Brain microvascular endothelial cell (primary cell): ENCODE data around the gene SORT1.

Experiments
- DNase-seq: peaks from one replicate; pipeline ENCODE4 v3.0.0-alpha.2; 2020
- H3K27ac ChIP-seq: fragments of 250-450 bp; sonication (Bioruptor Pico); 2 replicates; pipeline ENCODE4 v1.5.1; 2020; ENCODE audit warnings: mild to moderate bottlenecking, moderate library complexity
- H3K27me3 ChIP-seq: fragments of 250-450 bp; sonication (Bioruptor Pico); replicated peaks from 2 replicates; pipeline ENCODE4 v1.5.1; 2020; ENCODE audit warnings: mild to moderate bottlenecking
- H3K36me3 ChIP-seq: fragments of 250-450 bp; sonication (Bioruptor Pico); replicated peaks from 2 replicates; pipeline ENCODE4 v1.5.1; 2020; ENCODE audit warnings: mild to moderate bottlenecking
- H3K4me3 ChIP-seq: 2 replicates; pipeline ENCODE4 v1.5.1; 2011; ENCODE audit warnings: low read depth, mild to moderate bottlenecking, control low read depth, low read length, moderate library complexity
- in situ Hi-C: cut with HindIII; loops from 2 replicates; pipeline ENCODE4 v1.10.0; 2017; ENCODE audit warnings: low sequenced_read_pairs, low pct_ligation_motif_present
- TF ChIP-seq, protein P1 (sequence below): IDR thresholded peaks from 2 replicates; pipeline ENCODE4 v1.5.1; 2011; ENCODE audit warnings: low read depth, mild to moderate bottlenecking, moderate library complexity, low read length, control low read depth, inconsistent platforms; ENCODE audit errors: missing control alignments

SORT1 gene

GRCh38 chr1:109263597-109264378, 133.9 kb downstream of the SORT1 start:
- in situ Hi-C loops: no loop called here

DNA sequence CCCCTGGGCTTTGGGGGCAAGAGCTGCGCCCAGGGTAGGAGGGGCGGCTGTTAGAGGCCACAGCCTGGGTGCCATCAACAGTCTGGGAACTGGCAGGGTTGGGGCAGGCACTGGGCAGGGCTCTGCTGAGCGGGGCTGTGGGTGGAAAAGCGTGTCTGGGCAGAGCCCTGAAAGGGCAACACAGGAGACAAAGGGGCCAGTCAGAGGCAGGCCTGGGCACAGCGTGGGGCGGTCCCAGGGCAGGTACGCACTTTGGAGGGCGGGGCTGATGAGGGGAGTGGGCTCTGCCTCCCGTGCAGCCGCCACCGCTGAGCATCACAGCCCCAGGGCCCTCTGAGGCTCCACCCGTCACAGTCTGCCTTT, 134.5 kb downstream of the SORT1 start:
- no peak for DNase-seq
- TF ChIP-seq, protein P1, sequence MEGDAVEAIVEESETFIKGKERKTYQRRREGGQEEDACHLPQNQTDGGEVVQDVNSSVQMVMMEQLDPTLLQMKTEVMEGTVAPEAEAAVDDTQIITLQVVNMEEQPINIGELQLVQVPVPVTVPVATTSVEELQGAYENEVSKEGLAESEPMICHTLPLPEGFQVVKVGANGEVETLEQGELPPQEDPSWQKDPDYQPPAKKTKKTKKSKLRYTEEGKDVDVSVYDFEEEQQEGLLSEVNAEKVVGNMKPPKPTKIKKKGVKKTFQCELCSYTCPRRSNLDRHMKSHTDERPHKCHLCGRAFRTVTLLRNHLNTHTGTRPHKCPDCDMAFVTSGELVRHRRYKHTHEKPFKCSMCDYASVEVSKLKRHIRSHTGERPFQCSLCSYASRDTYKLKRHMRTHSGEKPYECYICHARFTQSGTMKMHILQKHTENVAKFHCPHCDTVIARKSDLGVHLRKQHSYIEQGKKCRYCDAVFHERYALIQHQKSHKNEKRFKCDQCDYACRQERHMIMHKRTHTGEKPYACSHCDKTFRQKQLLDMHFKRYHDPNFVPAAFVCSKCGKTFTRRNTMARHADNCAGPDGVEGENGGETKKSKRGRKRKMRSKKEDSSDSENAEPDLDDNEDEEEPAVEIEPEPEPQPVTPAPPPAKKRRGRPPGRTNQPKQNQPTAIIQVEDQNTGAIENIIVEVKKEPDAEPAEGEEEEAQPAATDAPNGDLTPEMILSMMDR: no peak
- Histone ChIP-seq H3K36me3 (no peaks in the 10 kb centered on the region), H3K27me3 (no peaks in the 10 kb centered on the region), H3K4me3 (no peak overlapping the region), H3K27ac (no peak overlapping the region)
- in situ Hi-C loops: no loop called here

More at GRCh38 chr1:109263597-109264378, 133.9 kb downstream of the SORT1 start:
- TF ChIP-seq, protein P1: peak; percentile 99
- Histone ChIP-seq H3K4me3 (no peak overlapping the region), H3K36me3 (no peaks in the 10 kb centered on the region), H3K27me3 (no peaks in the 10 kb centered on the region), H3K27ac (no peak overlapping the region)
- DNase-seq: peak; percentile 65

GRCh38 chr1:109262231-109263055, 135.3 kb downstream of the SORT1 start:
- no peaks in the 10 kb centered on the region for H3K36me3 ChIP-seq
- TF ChIP-seq, protein P1: no peak
- no peak overlapping the region for H3K4me3 ChIP-seq
- in situ Hi-C loops: no loop called here
- no peak for DNase-seq
- H3K27me3 ChIP-seq: no peaks in the 10 kb centered on the region
- no peak overlapping the region for H3K27ac ChIP-seq

- TF ChIP-seq, protein P1: no peak
- Histone ChIP-seq H3K4me3 (no peak overlapping the region), H3K36me3 (no peaks in the 10 kb centered on the region), H3K27ac (no peak overlapping the region), H3K27me3 (no peaks in the 10 kb centered on the region)
- in situ Hi-C loops: no loop called here
- DNase-seq: no peak
Measured at GRCh38 chr1:109261578-109261977, 136.1 kb downstream of the SORT1 start.

- Histone ChIP-seq H3K4me3 (no peak overlapping the region), H3K27ac (no peak overlapping the region), H3K36me3 (no peaks in the 10 kb centered on the region), H3K27me3 (no peaks in the 10 kb centered on the region)
- TF ChIP-seq, protein P1: no peak
- DNase-seq: no peak
- in situ Hi-C loops: no loop called here
Measured at GRCh38 chr1:109261006-109261405, 136.7 kb downstream of the SORT1 start.
